GM12864 (cell line): ENCODE measurements around the gene SESN3.
"Not testable (repeated sequence)": the region's sequence is repeated elsewhere in the genome, so short reads cannot be mapped to it uniquely, and the experiment has no call there.

Experiments
- DNase-seq: peaks from one replicate; pipeline ENCODE4 v3.0.0-alpha.2; 2011; ENCODE audit warnings: low read depth
- H3K4me3 ChIP-seq: 2 replicates; pipeline ENCODE4 v1.5.1; 2011; ENCODE audit warnings: mild to moderate bottlenecking, low read depth, low read length, control low read depth
- CTCF ChIP-seq: IDR thresholded peaks from 2 replicates; pipeline ENCODE4 v1.5.1; 2011; ENCODE audit warnings: low read depth, mild to moderate bottlenecking, moderate library complexity, low read length, control low read depth, inconsistent platforms; ENCODE audit errors: missing control alignments

Gene SESN3

DNA sequence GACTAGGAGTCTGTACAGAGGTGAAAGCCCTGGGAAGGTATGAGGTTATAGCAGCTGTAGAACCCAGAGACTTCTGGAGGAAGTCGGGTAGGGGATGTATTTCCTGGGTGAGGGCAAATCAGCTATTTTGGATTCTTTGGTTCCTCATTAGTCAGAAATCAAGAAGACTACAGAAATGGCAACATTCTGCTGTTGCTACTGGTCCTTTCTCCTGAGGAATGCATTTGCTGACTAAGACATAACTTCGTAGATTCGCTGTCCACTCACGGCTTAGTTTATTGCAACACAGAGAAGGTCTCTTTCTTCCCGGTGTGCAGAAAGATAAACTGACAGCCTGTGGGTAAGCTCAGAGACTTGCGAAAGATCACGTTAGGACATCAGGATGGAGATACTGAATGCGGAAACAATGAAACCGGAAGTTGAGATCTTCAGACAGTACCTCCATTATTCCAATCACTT, 25.3 kb upstream of the SESN3 start:
- no peak for TF ChIP-seq CTCF
- no peak for DNase-seq
- H3K4me3 ChIP-seq: no peak overlapping the region; the same call in 1 of the 2 replicates

DNA sequence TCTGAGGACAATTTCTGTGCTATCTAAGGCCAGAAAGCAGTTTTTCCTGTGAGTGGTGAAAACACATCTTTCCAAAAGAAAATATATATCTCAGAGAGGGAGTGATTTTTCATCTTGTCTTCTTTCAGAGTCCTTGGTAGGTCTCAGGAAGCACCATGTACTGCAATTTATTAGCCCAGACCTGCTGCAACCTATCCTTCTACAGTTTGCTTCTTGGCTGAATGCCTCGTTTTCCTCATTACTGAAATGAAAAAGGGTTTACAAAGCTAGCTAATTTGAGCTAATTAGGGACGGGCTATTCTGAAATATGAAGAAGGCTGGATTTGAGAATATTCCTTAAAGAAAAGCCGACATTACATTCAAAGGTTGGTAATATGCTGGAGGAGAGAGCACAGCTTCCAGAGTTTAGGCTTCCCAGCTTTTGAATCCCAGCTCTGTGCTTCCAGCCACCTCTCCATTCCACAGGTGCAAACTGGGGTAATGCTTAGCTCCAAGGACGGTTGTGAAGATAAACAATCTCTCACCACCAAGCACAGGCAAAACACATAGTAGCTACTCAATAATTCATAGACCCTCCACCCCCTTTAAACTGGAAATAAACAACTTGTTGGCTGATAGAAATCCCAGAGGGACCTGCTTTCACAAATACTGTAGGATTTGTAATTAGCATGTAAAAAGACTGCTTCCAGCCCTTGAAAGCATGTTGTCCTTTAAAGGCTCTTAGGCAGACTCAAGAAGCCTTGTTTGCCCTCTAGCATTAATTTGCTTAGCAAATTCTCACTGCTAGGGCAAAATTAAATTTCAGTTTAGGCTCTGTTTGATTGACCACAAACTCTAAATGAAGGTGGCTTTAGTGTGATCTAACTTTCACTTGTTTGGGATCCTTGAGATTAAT, 24.5 kb upstream of the SESN3 start:
- TF ChIP-seq CTCF: no peak
- DNase-seq: no peak
- no peak overlapping the region for H3K4me3 ChIP-seq

DNA sequence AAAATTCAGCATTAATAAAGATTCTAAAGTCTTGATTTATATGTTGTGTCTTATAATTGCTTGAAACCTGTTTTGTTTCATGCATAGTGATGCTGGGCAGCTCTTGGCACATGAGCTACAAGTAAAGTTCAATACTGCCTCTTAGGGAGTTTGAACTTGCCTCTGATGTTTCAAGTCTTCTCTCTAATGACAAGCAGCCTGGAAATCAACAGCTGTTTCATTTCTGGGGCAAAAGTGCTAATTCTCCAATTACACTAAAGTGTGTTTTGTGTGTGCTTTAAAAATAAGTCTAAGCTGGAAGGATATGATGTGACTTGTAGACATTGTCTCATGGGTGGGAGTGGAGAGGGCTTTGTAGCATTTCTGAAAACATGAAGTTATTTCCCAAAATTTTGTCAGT, 23.7 kb upstream of the SESN3 start:
- TF ChIP-seq CTCF: no peak
- no peak for DNase-seq
- no peak overlapping the region for H3K4me3 ChIP-seq

DNA sequence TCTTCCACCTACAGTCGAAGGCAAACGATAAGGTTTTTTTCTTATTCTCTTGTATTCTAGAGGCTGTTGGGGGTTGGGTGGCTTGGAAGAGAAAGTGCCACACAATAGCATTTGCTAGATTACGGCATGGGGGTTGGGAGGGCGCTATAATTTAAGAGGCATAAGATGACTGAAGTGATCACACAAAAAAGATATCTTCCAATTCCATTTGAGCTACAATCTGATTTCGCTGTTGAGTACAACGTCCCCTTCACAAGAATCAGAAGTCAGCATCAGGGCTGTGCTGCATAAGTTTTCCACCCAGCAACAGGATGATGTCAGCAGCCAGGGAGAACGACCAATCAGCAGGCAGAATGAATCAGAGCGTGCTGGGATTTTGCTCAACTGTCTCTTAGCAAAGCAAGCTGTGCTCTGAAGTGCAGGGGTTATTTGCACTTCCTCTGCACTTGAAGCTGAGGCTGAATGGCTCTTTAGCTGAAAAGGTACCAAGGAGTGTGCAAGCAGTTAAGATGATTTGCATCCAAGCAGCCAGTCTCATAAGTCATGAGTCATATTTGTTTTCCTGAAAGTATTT, 23.2 kb upstream of the SESN3 start:
- DNase-seq: peak; percentile 95
- peak overlapping the region; percentile 37 for H3K4me3 ChIP-seq
- no peak for TF ChIP-seq CTCF

DNA sequence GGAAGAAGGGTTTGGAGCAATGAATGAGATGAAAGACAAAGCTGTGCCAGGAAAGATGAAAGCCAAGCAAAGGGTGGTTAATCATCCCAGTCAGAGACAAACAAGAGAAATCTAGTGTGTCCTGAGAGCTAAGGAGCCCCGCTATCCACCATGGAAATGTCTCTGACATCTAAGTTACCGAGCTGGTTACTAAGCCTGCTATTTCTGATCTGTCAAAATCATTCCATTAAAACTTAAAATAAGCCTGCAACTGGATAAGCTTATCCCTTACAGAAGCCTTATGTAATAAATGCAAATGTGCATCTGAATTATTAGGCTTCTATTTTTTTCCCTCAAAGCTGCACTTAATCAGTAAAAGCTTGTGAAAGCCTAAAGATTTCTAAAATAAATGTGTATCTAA, 22.1 kb upstream of the SESN3 start:
- no peak overlapping the region for H3K4me3 ChIP-seq
- TF ChIP-seq CTCF: no peak
- no peak for DNase-seq

GRCh38 chr11:95252586-95252985, 21.6 kb upstream of the SESN3 start:
- H3K4me3 ChIP-seq: no peak overlapping the region
- no peak for TF ChIP-seq CTCF
- no peak for DNase-seq

- H3K4me3 ChIP-seq, DNase-seq: not testable (repeated sequence)
These were observed 20.9 kb upstream of the SESN3 start for GRCh38 chr11:95251896-95252295.
